Activated CD4-positive, alpha-beta T cell treated with anti-CD3 and anti-CD28 coated beads for 36 hours (primary cell): Measurements from ENCODE around the gene ABO. TPM values are rescaled to one million over a fixed set of nuclear protein-coding genes. Genes with fewer than 3 reads are reported as not detected.
"Not testable (repeated sequence)": the region's sequence is repeated elsewhere in the genome, so short reads cannot be mapped to it uniquely, and the experiment has no call there.

ENCODE experiments used
- ATAC-seq: fragments of 200-7000 bp; cut with Tn5 transposase; one replicate; pipeline ENCODE4 v1.10.0; 2021; ENCODE audit warnings: mild to moderate bottlenecking, moderate library complexity
- CTCF ChIA-PET: fragments of 350-600 bp; sonication (Branson Sonifier 250); formaldehyde crosslinking; loops from one replicate; lab custom pipeline; 2021; ENCODE audit warnings: antibody characterized with exemption; lab: Charles Lee
- POLR2A ChIA-PET: fragments of 350-600 bp; sonication (Branson Sonifier 250); formaldehyde crosslinking; loops from one replicate; lab custom pipeline; 2021; ENCODE audit warnings: antibody characterized with exemption, inconsistent platforms; lab: Charles Lee
- DNase-seq: peaks from one replicate; pipeline ENCODE4 v3.0.0-alpha.2; 2020
- H3K27ac Mint-ChIP-seq: one replicate; pipeline ENCODE4 v1.8.0; 2021; ENCODE audit warnings: mixed read lengths
- H3K27me3 Mint-ChIP-seq: one replicate; pipeline ENCODE4 v1.8.0; 2021; ENCODE audit warnings: mixed read lengths
- H3K36me3 Mint-ChIP-seq: one replicate; pipeline ENCODE4 v1.8.0; 2021; ENCODE audit warnings: low read depth, mixed read lengths
- H3K4me1 Mint-ChIP-seq: one replicate; pipeline ENCODE4 v1.8.0; 2021; ENCODE audit warnings: mixed read lengths
- H3K4me3 Mint-ChIP-seq: one replicate; pipeline ENCODE4 v1.8.0; 2021; ENCODE audit warnings: mild to moderate bottlenecking, moderate library complexity, mixed read lengths
- H3K9me3 Mint-ChIP-seq: one replicate; pipeline ENCODE4 v1.8.0; 2021; ENCODE audit warnings: low read depth, mixed read lengths
- intact Hi-C, 2 experiments: fragments of 100-400 bp; cut with DNase I in 1 of 2; cut with micrococcal nuclease in 1 of 2; formaldehyde crosslinking; loops; one replicate each; pipeline versions ENCODE4 v1.14.2 to v1.15.1; 2022 to 2024; cut with DNase I, micrococcal nuclease
- total RNA-seq, 2 experiments: library from RNA; stranded (reverse); gene quantifications; one replicate each; pipeline ENCODE4 v1.2.3, GENCODE V29; 2021

The ABO gene
- total RNA-seq, 2 experiments from 2014 or later, result 0.09 TPM; not detected in 1

GRCh38 chr9:133273819-133274218 lies 1.2 kb downstream of the ABO start:
- H3K27ac Mint-ChIP-seq, result no peak overlapping the region
- H3K27me3 Mint-ChIP-seq, result peaks cover 44% of the 10 kb centered on the region
- ATAC-seq (no peak), DNase-seq (no peak)
- H3K9me3 Mint-ChIP-seq, result peaks cover 5% of the 10 kb centered on the region
- ChIA-PET POLR2A (no interaction called here), CTCF (no interaction called here)
- no peaks in the 10 kb centered on the region for H3K36me3 Mint-ChIP-seq
- intact Hi-C loops, result no loop called here
- no peak overlapping the region for H3K4me3 Mint-ChIP-seq
- H3K4me1 Mint-ChIP-seq, result peaks cover 2% of the 10 kb centered on the region

- DNase-seq (no peak), ATAC-seq (no peak)
- Mint-ChIP-seq H3K27me3 (peaks cover 44% of the 10 kb centered on the region), H3K9me3 (peaks cover 2% of the 10 kb centered on the region), H3K36me3 (no peaks in the 10 kb centered on the region), H3K27ac (no peak overlapping the region), H3K4me3 (no peak overlapping the region), H3K4me1 (peaks cover 2% of the 10 kb centered on the region)
- CTCF ChIA-PET, result no interaction called here
- intact Hi-C loops, result no loop called here
- POLR2A ChIA-PET, result no interaction called here
Observed at GRCh38 chr9:133273098-133273497, 1.9 kb downstream of the ABO start.

DNA sequence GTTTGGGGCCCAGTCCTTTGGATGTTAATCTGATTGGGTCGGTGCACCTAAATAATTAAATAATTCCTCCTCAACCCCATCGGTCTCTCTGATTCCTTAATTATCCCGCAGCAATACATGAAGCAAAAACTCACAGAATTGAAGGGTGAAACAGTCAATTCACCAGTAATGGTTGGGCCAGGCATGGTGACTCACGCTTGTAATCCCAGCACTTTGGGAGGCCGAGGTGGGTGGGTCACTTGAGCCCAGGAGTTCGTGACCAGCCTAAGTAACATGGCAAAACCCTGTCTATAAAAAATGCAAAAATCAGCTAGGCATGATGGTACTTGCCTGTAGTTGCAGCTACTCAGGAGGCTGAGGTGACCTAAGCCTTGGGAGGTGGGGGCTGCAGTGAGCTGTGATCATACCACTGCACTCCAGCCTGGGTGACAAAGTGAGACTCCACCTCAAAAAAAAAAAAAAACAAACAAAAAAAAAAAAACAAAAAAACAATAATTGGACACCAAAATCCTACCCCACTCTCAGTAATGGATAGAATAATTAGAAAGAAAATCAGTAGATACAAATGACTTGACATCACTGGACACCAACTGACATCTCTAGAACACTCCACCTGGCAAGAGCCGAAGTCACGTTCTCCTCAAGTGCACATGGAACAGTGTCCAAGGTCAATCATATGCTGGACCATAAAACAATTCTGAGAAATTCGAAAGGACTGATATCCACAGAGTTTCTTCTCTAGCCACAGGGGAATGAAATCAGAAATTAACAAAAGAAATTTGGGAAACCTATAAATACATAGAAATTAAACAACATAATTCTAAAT lies 5.3 kb downstream of the ABO start:
- no peak overlapping the region for H3K4me3 Mint-ChIP-seq
- peaks cover 31% of the 10 kb centered on the region for H3K27me3 Mint-ChIP-seq
- ChIA-PET CTCF (interaction anchor here (0.7 kb wide), 3 partner anchors 46 to 141 kb away, joined by 3 to 4 read pairs (median 4); no protein-coding TSS in a partner anchor), POLR2A (interaction anchor here (0.6 kb wide), 1 partner anchor 13 kb away, joined by 4 read pairs; no protein-coding TSS in a partner anchor)
- H3K27ac Mint-ChIP-seq, result no peak overlapping the region
- no peaks in the 10 kb centered on the region for H3K4me1 Mint-ChIP-seq
- no peaks in the 10 kb centered on the region for H3K9me3 Mint-ChIP-seq
- H3K36me3 Mint-ChIP-seq, result no peaks in the 10 kb centered on the region
- DNase-seq (no peak), ATAC-seq (no peak)
- intact Hi-C loops, result no loop called here

DNA sequence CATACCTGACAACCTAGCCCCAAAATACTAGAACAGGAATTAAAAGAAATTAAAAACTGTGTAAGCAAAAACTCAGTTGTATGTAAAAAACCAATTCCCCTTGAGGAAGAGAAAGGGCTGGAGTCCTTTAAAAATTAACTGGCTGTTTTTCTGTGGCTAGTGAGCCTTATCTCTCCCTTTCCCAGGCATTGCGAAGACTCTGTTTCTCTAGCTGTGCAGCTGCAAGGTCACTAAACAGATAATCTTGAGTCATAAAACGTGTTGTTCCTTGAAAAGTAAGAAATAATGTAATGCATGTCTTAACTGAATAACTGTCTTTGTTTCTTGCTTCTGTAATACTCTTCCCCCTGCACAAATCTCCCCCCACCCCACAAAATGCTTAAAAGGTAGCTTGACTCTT lies 5.9 kb downstream of the ABO start:
- intact Hi-C loops, ATAC-seq, H3K27ac Mint-ChIP-seq, H3K4me3 Mint-ChIP-seq, H3K36me3 Mint-ChIP-seq, H3K4me1 Mint-ChIP-seq, H3K9me3 Mint-ChIP-seq, DNase-seq: not testable (repeated sequence)
- H3K27me3 Mint-ChIP-seq, result peaks cover 29% of the 10 kb centered on the region
- POLR2A ChIA-PET, result interaction anchor here (0.6 kb wide), 1 partner anchor 12 kb away, joined by 4 read pairs; no protein-coding TSS in a partner anchor
- CTCF ChIA-PET, result interaction anchor here (0.7 kb wide), 2 partner anchors 45 to 142 kb away, joined by 3 to 4 read pairs; no protein-coding TSS in a partner anchor

GRCh38 chr9:133268335-133269056 lies 6.5 kb downstream of the ABO start:
- intact Hi-C loops, result no loop called here
- Mint-ChIP-seq H3K27me3 (peaks cover 22% of the 10 kb centered on the region), H3K4me1 (no peaks in the 10 kb centered on the region), H3K9me3 (no peaks in the 10 kb centered on the region), H3K4me3 (no peak overlapping the region), H3K36me3 (no peaks in the 10 kb centered on the region), H3K27ac (no peak overlapping the region)
- no peak for ATAC-seq
- POLR2A ChIA-PET, result interaction anchor here (0.6 kb wide), 1 partner anchor 11 kb away, joined by 4 read pairs; no protein-coding TSS in a partner anchor
- CTCF ChIA-PET, result interaction anchor here (0.6 to 0.7 kb wide), 2 partner anchors 44 to 280 kb away, joined by 3 to 4 read pairs; no protein-coding TSS in a partner anchor
- DNase-seq, result no peak

DNA sequence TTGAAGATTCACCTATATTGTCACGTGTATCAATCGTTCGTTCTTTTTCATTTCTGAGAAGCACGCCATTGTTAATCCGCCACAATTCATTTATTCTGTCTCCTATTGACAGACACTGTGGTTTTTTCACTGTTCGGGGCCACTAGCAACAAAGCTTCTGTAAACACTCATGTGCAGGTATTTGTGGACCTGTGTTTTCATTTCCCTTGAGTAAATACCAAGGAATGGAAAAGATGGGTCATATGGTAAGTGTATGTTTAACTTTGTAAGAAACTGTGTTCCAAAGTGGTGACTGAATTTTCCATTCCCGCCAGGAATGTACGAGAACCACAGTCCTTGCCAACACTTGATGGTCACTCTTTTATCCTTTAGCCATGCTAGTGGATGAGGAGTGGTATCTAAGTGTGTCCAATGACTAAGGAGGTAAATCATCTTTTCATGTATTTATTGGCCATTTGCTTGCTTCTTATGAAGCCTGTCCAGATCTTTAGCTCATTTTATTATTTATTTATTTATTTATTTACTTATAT lies 10.7 kb downstream of the ABO start:
- no peak overlapping the region for H3K27ac Mint-ChIP-seq
- H3K9me3 Mint-ChIP-seq, result no peaks in the 10 kb centered on the region
- DNase-seq, result no peak
- POLR2A ChIA-PET, result no interaction called here
- no peaks in the 10 kb centered on the region for H3K4me1 Mint-ChIP-seq
- no peak overlapping the region for H3K4me3 Mint-ChIP-seq
- intact Hi-C loops, result no loop called here
- no peak for ATAC-seq
- H3K27me3 Mint-ChIP-seq, result peaks cover 8% of the 10 kb centered on the region
- no peaks in the 10 kb centered on the region for H3K36me3 Mint-ChIP-seq
- CTCF ChIA-PET, result no interaction called here

DNA sequence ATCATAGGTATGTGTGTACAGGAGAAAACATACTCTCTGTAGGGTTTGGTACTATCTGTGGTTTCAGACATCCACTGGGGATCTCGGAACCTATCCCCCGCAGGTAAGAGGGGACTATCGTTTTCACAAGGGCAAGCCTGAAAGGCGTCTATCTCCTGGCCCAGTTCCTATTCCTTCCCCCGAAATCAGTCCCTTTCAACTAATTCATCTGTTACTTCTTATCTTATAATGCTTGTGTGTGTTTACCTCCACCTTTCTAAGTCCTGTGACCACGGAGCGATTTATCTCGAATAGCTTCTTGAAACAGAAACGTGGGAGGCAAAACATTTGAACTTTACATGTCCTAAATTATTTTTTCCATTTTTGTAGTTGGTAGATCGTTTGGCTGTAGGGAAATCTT lies 11.4 kb downstream of the ABO start:
- Mint-ChIP-seq H3K9me3 (no peaks in the 10 kb centered on the region), H3K27me3 (peaks cover 6% of the 10 kb centered on the region), H3K36me3 (no peaks in the 10 kb centered on the region), H3K4me3 (no peak overlapping the region), H3K27ac (no peak overlapping the region), H3K4me1 (no peaks in the 10 kb centered on the region)
- intact Hi-C loops, result no loop called here
- DNase-seq (no peak), ATAC-seq (no peak)
- ChIA-PET POLR2A (no interaction called here), CTCF (no interaction called here)

DNA sequence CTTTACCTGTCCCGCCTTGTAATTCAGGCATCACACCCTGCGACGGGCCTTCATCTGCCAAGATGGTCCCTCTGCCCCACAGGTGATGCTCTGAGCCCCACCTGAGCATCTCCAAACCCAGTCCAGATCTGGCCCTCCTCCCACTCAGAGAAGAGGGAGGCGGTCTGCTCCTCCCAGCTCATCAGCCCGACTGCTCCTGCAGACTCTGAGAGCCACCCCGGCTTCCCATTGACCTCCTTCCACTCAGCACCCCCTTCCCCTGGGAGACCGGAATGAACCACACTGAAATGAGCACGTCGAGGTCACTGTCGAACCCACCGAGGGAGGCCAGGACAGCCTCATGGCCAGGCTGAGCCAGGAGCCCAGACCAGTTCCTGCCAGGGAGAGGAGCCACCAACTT lies 12.8 kb downstream of the ABO start:
- ATAC-seq (no peak), DNase-seq (no peak)
- no peaks in the 10 kb centered on the region for H3K36me3 Mint-ChIP-seq
- H3K9me3 Mint-ChIP-seq, result no peaks in the 10 kb centered on the region
- CTCF ChIA-PET, result interaction anchor here (0.8 kb wide), 1 partner anchor 15 kb away, joined by 3 read pairs; no protein-coding TSS in a partner anchor
- intact Hi-C loops, result no loop called here
- H3K27ac Mint-ChIP-seq, result no peak overlapping the region
- H3K27me3 Mint-ChIP-seq, result peaks cover 3% of the 10 kb centered on the region
- no peaks in the 10 kb centered on the region for H3K4me1 Mint-ChIP-seq
- POLR2A ChIA-PET, result no interaction called here
- no peak overlapping the region for H3K4me3 Mint-ChIP-seq

GRCh38 chr9:133261753-133262120 lies 13.3 kb downstream of the ABO start:
- POLR2A ChIA-PET, result no interaction called here
- DNase-seq, result no peak
- Mint-ChIP-seq H3K36me3 (no peaks in the 10 kb centered on the region), H3K27me3 (peaks cover 3% of the 10 kb centered on the region), H3K27ac (no peak overlapping the region), H3K9me3 (no peaks in the 10 kb centered on the region), H3K4me1 (no peaks in the 10 kb centered on the region), H3K4me3 (no peak overlapping the region)
- CTCF ChIA-PET, result interaction anchor here (0.8 kb wide), 1 partner anchor 14 kb away, joined by 3 read pairs; no protein-coding TSS in a partner anchor
- no peak for ATAC-seq
- intact Hi-C loops, result no loop called here

DNA sequence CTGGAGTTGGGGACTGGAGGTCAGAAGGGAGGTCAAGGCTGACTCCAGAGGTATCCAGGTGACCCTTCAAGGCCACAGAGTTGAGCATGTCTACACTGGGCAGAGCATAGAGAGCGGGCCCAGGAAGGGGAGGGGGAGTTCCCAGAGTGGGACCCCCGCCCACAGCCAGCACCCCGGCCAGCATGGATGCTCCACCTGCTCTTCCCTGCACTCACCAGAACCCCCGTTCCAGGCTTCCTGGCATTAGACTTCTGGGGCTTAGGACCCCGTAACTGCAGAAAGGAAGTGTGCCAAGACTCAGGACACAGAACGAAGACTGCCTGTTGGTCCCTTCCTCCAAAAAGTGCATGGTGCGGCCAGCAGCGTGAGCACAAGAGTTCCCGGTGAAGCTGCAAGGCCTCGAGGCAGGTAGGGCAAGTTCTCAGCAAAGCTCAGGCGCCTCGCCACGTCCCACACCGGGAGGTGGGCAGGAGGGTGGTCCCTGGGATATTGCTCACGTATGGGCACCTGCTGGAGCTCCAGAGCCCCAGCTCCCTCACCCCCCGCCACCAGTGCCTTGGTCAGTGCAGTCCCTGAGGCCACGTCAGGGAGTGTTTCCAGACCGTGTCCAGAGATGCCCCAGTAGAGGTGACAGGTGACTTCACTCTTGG lies 13.8 kb downstream of the ABO start:
- no peaks in the 10 kb centered on the region for H3K4me1 Mint-ChIP-seq
- no peak overlapping the region for H3K27ac Mint-ChIP-seq
- DNase-seq (no peak), ATAC-seq (no peak)
- intact Hi-C loops, result no loop called here
- no peaks in the 10 kb centered on the region for H3K9me3 Mint-ChIP-seq
- no peak overlapping the region for H3K4me3 Mint-ChIP-seq
- POLR2A ChIA-PET, result no interaction called here
- H3K36me3 Mint-ChIP-seq, result no peaks in the 10 kb centered on the region
- H3K27me3 Mint-ChIP-seq, result no peaks in the 10 kb centered on the region
- CTCF ChIA-PET, result interaction anchor here (0.8 kb wide), 1 partner anchor 14 kb away, joined by 3 read pairs; no protein-coding TSS in a partner anchor
